HG02970 (cell line): ENCODE measurements around the gene PXMP2.
"Not testable (repeated sequence)": the region's sequence is repeated elsewhere in the genome, so short reads cannot be mapped to it uniquely, and the experiment has no call there.

ENCODE experiments used
- ATAC-seq: cut with Tn5 transposase; IDR thresholded peaks from one replicate; pipeline ENCODE4 v1.9.1; 2021; ENCODE audit warnings: mild to moderate bottlenecking, moderate library complexity, moderate number of reproducible peaks; ENCODE audit not compliant: unreplicated experiment, low FRiP score

Gene PXMP2

GRCh38 chr12:132690112-132690511 is 2.7 kb downstream of the PXMP2 start:
- ATAC-seq: no peak

- not testable (repeated sequence) for ATAC-seq
Measured at GRCh38 chr12:132692030-132692429, 4.6 kb downstream of the PXMP2 start.

- ATAC-seq: not testable (repeated sequence)
Measured at GRCh38 chr12:132694888-132695287, 7.5 kb downstream of the PXMP2 start.

- no peak for ATAC-seq
Measured at GRCh38 chr12:132695431-132695830, 8.0 kb downstream of the PXMP2 start.

DNA sequence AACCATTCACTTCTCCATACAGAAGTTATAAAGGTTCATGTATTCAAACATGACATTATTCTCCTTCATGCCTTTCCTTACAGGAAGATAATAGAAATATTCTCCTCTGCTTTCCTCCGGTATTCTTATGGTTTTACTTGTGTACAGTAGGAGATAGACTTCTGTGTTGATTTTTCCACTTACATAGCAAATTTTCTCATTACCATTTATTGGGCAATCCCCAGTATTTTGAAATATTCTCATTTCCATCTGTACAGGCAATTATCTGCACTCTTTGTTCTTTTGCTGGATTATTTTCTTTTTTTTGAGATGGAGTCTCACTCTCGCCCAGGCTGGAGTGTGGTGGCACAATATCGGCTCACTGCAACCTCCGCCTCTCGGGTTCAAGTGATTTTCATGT is 11.0 kb downstream of the PXMP2 start:
- no peak for ATAC-seq

DNA sequence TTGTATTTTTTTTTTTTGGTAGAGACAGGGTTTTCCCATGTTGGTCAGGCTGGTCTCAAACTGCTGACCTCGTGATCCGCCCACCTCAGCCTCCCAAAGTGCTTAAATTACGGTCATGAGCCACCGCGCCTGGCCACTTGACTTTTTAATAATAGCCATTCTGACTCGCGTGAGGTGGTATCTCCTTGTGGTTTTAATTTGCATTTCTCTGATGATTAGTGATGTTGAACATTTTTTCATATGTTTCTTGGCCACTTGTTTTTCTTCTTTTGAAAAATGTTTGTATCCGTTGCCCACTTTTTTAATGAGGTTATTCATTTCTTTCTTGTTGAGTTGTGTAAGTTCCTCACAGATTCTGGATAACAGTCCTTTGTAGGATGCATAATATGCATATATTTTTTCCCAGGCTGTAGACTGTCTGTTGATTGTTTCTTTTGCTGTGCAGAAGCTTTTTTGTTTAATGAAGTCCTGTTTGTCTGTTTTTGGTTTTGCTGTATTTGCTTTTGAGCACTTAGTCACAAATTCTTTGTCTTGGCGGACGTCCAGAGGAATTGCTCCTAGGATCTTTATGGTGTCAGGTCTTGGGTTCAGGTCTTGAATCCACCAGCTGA is 12.9 kb downstream of the PXMP2 start:
- no peak for ATAC-seq

DNA sequence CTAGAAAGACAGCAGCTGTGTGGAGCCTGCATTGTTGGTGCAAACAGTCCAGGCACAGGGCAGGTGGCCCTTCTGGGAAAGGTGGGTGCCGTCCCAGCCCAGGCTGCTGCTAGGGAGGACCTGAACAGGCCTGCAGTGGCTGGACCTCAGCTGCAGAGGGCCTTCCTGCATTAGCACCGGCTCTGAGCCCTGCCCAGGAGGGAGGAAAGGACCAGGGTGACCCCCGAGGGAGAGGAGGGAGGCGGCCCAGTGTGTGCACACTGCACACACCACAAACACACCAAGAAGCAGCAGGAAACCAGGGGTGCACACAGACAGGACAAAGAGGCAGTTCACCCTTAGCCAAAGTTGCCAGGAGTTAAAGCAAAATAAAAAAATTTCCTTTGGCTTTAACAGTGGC is 15.3 kb downstream of the PXMP2 start:
- ATAC-seq: no peak

DNA sequence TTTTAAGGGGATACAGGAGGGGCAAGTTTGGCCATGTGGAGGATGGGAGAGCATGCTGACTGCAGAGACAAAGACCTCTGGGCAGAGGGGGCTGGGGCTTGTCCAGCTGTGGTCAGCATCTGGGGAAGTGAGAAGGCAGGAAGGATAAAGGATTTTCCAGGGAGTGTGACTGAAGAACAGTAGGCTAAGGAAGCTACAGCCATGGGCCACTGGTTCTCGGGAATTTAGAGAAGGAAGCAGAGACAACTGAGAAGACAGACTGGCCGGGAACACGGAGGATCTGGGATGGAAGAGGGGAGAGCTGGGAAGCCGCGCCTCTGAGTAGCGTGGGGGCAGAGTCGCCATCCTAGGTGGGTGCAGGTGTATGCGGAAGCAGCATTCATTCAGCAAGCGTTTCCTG is 16.3 kb downstream of the PXMP2 start:
- no peak for ATAC-seq

GRCh38 chr12:132707241-132707640 is 19.9 kb downstream of the PXMP2 start:
- no peak for ATAC-seq

GRCh38 chr12:132708150-132708549 is 20.8 kb downstream of the PXMP2 start:
- no peak for ATAC-seq

DNA sequence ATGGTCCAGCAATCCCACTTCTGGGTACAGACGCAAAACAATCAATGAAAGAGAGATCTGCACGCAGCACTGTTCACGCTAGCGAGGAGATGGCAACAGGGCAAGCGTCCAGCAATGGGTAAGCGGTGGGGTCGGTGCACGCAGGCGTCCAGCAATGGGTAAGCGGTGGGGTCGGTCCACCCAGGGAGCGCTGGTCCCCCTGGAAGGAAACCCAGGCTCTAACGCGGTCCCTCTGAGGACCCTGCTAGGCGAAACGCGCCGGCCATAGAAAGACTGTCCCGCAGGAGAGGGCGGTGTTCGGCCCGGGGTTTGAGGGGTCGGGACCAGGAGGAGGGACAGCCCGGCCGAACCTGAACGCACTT is 22.6 kb downstream of the PXMP2 start:
- peak; percentile 18 for ATAC-seq

GRCh38 chr12:132710405-132711079 is 23.2 kb downstream of the PXMP2 start, which contains the start of gene PGAM5:
PGAM5 (plus strand) TSS chr12:132710842; CDS start chr12:132710877, 35 bp downstream.
- ATAC-seq: peak; percentile 90

- ATAC-seq: peak; percentile 1
Measured at GRCh38 chr12:132711080-132711843, 23.9 kb downstream of the PXMP2 start.

DNA sequence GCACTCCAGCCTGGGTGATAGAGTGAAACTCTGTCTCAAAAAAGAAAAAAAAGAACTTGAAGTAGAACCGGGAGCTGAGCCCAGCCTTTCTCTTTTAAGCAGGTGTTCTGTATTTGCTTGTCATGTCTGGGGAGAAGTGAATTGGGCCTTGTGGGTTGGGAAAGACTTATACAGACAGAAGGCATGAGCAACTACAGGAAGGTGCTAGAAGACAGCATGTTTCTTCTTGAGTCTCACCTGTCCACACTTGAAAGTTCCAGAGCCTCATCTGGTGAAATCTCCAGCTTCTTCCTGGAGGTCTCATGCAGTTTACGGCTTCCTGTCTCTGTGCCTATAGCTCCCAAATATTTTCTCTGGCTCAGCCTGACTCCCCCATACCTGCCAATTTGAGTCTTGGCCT is 25.7 kb downstream of the PXMP2 start:
- no peak for ATAC-seq

DNA sequence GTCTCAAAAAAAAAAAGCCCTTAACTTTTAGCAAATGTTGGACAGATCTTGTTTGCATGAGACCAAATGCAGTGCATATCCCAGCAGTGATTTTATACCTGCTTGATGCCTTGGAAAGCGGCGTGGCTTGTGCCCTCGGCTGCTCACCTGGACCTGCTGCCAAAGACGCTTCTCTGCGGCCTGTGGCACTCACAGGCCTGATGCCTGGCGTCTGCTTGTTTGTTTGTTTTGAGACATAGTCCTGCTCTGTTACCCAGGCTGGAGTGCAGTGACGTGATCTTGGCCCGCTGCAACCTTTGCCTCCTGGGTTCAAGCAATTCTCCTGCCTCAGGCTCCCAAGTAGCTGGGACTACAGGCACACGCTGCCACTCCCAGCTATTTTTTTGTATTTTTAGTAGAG is 28.5 kb downstream of the PXMP2 start:
- ATAC-seq: no peak

DNA sequence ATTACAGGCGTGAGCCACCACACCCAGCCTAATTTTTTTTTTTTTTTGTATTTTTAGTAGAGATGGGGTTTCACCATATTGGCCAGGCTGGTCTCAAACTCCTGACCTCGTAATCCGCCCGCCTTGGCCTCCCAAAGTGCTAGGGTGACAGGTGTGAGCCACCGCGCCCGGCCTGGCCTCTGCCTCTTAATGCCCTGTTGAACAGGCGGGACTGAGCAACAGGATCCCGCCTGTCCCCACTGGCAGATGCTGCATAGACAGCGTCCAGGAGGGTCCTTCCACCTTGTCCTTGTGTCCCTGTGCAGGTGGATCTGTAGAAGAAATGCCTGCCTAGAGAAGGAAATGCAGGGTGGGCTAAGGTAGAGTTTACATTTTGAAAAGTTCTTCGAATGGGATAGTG is 29.0 kb downstream of the PXMP2 start:
- no peak for ATAC-seq

DNA sequence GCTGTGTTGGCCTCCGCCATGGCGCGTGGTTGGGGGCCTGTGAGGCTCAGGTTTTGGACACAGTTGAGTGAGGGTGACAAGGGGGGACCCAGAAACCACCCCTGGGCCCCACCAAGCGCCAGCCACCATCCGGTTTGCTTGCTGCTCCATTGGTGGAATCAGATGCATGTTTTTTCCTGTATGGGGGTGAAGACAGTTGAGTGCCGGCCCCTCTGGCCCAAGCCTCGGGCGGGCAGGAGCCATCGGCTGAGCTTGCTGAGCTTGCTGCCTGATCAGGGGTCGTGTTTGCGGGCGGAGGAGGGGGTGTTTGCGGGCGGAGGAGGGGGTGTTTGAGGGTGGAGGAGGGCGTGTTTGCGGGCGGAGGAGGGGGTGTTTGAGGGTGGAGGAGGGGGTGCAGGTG is 29.6 kb downstream of the PXMP2 start:
- ATAC-seq: no peak

DNA sequence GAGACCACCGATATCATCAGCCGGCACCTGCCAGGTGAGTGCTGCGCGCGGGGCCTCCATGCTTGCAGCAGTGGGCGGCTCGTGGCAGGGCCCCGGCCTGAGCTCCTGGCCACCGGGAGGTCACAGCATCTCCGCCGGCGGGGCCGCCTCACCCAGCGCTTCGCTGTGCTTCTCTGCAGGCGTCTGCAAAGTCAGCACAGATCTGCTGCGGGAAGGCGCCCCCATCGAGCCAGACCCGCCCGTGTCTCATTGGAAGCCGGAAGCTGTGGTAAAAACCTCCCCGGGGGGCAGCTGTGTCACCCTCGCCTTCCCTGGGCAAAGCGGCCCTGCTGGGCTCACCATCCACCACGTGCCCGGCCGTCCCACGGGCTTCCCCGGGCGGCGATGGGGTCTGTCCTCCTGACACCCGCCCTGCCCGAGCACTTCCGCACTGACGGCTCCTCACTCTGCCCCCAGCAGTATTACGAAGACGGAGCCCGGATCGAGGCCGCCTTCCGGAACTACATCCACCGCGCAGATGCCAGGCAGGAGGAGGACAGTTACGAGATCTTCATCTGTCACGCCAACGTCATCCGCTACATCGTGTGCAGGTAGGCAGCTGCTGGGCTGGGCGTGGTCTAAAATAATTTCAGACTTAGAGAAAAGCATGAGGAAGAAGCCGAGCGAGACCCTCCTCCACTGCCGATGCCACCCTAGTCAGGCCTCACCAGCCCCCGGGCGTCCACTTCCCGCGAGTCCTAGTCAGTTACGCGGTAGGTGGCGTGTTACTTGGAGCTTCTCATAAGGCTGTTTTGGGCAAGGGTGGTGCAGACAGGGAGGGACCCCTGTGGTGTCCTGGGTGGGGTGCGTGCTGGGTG is 30.4 kb downstream of the PXMP2 start:
- ATAC-seq: no peak

GRCh38 chr12:132718644-132719043 is 31.3 kb downstream of the PXMP2 start:
- ATAC-seq: no peak

- no peak for ATAC-seq
Measured at GRCh38 chr12:132719141-132719953, 32.0 kb downstream of the PXMP2 start.
